ENCODE measurements around the gene SOD1.

SOD1 gene

DNA sequence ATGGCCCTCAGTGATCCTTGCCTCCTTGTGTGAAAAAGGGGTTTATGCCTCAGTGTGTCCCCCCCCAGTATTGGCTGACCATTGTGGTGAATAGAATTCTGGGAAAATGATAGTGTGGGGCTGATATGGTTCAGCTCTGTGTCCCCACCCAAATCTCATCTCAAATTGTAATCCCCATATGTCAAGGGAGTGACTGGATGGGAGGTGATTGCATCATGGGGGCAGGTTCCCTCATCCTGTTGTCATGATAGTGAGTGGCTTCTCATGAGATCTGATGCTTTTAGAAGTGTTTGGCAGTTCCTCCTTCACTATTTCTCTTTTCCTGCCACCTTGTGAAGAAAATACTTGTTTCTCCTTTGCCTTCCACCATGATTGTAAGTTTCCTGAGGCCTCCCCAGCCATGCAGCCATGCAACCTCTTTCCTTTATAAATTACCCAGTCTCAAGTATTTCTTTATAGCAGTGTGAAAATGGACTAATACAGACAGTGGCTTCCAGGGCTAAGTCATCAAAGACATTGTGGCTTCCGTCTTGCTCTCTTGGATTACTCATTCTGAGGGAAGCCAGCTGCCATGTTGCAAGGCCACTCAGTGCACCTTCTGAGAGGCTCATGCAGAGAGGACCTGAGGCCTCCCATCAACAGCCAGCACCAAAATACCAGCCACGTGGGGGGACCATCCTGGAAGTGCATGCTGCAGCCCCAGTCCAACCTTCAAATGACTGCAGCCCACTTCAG is 40.6 kb upstream of the SOD1 start:
- Histone ChIP-seq H3K27me3 (ENCODE audit: insufficient read depth, low read length, poor library complexity) (no peaks in the 10 kb centered on the region), H2BK15ac (replicated peaks; ENCODE audit: low read depth) (no peak overlapping the region), H3K18ac (ENCODE audit: low read length) (no peak overlapping the region), H3K79me2 (ENCODE audit: control insufficient read depth, insufficient read depth, low read length) (no peaks in the 10 kb centered on the region), H3K4me3 (ENCODE audit: low read length) (no peak overlapping the region), H2BK120ac (ENCODE audit: low read depth, low read length) (no peak overlapping the region), H4K8ac (ENCODE audit: low read depth, low read length) (no peak overlapping the region), H2AK5ac (ENCODE audit: low read length) (no peak overlapping the region), H3K27ac (ENCODE audit: low read depth, low read length) (no peak overlapping the region), H3K56ac (ENCODE audit: low read length) (no peak overlapping the region), H3K79me1 (ENCODE audit: low read length) (no peaks in the 10 kb centered on the region), H3K23ac (ENCODE audit: low read length) (no peak overlapping the region), H3K9ac (ENCODE audit: low read length) (no peak overlapping the region), H3K36me3 (ENCODE audit: control insufficient read depth, insufficient read depth, low read length) (no peaks in the 10 kb centered on the region), H2BK5ac (ENCODE audit: low read length) (no peak overlapping the region), H3K4me2 (ENCODE audit: low read length) (no peak overlapping the region), H3K4me1 (ENCODE audit: control insufficient read depth, low read depth, low read length) (no peaks in the 10 kb centered on the region), H4K5ac (ENCODE audit: low read length) (no peak overlapping the region), H3K4ac (ENCODE audit: low read depth, low read length) (no peak overlapping the region)
- DNase-seq, result no peak
- no CpG with 5 or more reads among the region's 2 CpGs for WGBS (ENCODE audit: extremely low coverage, insufficient coverage, low lambda C conversion rate)

DNA sequence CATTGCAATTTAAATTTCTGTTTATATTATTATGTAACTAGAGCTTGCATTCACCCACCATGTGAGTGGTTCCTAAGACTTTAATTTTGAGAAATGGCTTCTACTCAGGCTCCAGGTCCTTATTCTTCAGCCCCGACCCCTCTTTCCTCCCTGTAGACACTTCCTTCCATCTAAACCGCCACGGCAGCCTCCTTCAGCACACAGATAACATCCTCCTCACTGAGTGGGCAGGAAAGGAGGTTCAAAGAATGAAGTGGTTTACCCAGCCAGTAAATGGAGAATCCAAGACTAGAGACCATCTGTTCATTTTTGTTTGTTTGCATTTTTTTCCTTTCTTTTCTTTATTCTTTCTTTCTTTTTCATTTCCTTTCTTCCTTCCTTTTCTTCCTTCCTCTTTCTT is 37.1 kb upstream of the SOD1 start:
- H3K23ac ChIP-seq (ENCODE audit: low read length), result no peak overlapping the region
- no peak overlapping the region for H4K8ac ChIP-seq (ENCODE audit: low read depth, low read length)
- H3K18ac ChIP-seq (ENCODE audit: low read length), result no peak overlapping the region
- no peak overlapping the region for H2BK5ac ChIP-seq (ENCODE audit: low read length)
- H3K27me3 ChIP-seq (ENCODE audit: insufficient read depth, low read length, poor library complexity), result no peaks in the 10 kb centered on the region
- no peak overlapping the region for H3K4me3 ChIP-seq (ENCODE audit: low read length)
- H3K36me3 ChIP-seq (ENCODE audit: control insufficient read depth, insufficient read depth, low read length), result no peaks in the 10 kb centered on the region
- H2BK120ac ChIP-seq (ENCODE audit: low read depth, low read length), result no peak overlapping the region
- H2AK5ac ChIP-seq (ENCODE audit: low read length), result no peak overlapping the region
- no peak overlapping the region for H2BK15ac ChIP-seq (replicated peaks; ENCODE audit: low read depth)
- WGBS (ENCODE audit: extremely low coverage, insufficient coverage, low lambda C conversion rate), result no CpG with 5 or more reads among the region's 3 CpGs
- H3K4ac ChIP-seq (ENCODE audit: low read depth, low read length), result no peak overlapping the region
- H3K56ac ChIP-seq (ENCODE audit: low read length), result no peak overlapping the region
- H3K27ac ChIP-seq (ENCODE audit: low read depth, low read length), result no peak overlapping the region
- H3K4me2 ChIP-seq (ENCODE audit: low read length), result no peak overlapping the region
- H4K5ac ChIP-seq (ENCODE audit: low read length), result no peak overlapping the region
- H3K4me1 ChIP-seq (ENCODE audit: control insufficient read depth, low read depth, low read length), result no peaks in the 10 kb centered on the region
- DNase-seq, result no peak
- no peaks in the 10 kb centered on the region for H3K79me1 ChIP-seq (ENCODE audit: low read length)
- H3K79me2 ChIP-seq (ENCODE audit: control insufficient read depth, insufficient read depth, low read length), result no peaks in the 10 kb centered on the region
- no peak overlapping the region for H3K9ac ChIP-seq (ENCODE audit: low read length)

DNA sequence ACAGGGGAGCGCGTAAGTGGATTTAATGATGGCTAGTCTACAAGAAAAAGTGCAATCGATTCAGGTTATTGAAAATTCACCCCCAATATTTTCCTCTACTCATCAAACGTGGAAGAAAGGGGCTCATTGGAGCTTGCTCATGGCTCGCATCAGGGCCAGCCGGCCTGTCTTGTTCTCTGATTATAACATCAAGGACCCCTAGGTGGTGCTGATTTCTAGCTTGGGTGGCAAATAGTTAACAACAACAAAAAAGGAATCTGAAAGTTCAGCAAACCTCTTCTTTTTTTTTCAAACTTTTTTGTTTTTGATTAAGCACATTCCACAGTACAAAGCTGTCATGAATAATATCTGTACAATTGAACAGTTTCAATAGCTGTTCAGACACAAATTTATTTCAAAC is 35.8 kb upstream of the SOD1 start:
- peak; percentile 32 for DNase-seq
- H3K56ac ChIP-seq (ENCODE audit: low read length), result no peak overlapping the region

DNA sequence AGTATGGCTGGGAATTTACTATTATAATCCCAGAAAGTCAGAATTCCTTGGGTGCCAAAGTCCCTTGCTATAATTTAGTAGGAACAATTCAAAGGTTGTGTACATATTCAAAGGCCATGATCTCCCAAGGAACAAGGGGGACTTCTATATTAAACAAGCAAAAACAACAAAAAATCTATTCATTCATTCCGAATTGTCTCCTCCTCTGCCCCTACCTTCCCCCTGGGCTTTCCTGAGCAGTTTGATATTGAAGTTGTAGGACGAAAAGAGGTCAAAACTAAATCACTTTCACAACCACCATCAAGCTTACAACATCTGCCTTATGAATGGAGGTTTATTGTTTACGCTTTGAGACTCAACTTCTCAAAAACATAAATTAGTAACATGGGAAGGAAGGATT is 35.3 kb upstream of the SOD1 start:
- Histone ChIP-seq H3K27me3 (ENCODE audit: insufficient read depth, low read length, poor library complexity) (no peaks in the 10 kb centered on the region), H3K4me1 (ENCODE audit: control insufficient read depth, low read depth, low read length) (no peaks in the 10 kb centered on the region), H3K23ac (ENCODE audit: low read length) (no peak overlapping the region), H3K56ac (ENCODE audit: low read length) (no peak overlapping the region), H3K18ac (ENCODE audit: low read length) (no peak overlapping the region), H4K5ac (ENCODE audit: low read length) (no peak overlapping the region), H3K4me2 (ENCODE audit: low read length) (no peak overlapping the region), H4K8ac (ENCODE audit: low read depth, low read length) (no peak overlapping the region), H3K79me1 (ENCODE audit: low read length) (no peaks in the 10 kb centered on the region), H2BK15ac (replicated peaks; ENCODE audit: low read depth) (no peak overlapping the region), H2BK120ac (ENCODE audit: low read depth, low read length) (no peak overlapping the region), H3K9ac (ENCODE audit: low read length) (no peak overlapping the region), H3K4me3 (ENCODE audit: low read length) (no peak overlapping the region), H3K4ac (ENCODE audit: low read depth, low read length) (no peak overlapping the region), H3K36me3 (ENCODE audit: control insufficient read depth, insufficient read depth, low read length) (no peaks in the 10 kb centered on the region), H2BK5ac (ENCODE audit: low read length) (no peak overlapping the region), H2AK5ac (ENCODE audit: low read length) (no peak overlapping the region), H3K79me2 (ENCODE audit: control insufficient read depth, insufficient read depth, low read length) (no peaks in the 10 kb centered on the region), H3K27ac (ENCODE audit: low read depth, low read length) (no peak overlapping the region)
- no CpG with 5 or more reads among the region's 3 CpGs for WGBS (ENCODE audit: extremely low coverage, insufficient coverage, low lambda C conversion rate)
- no peak for DNase-seq

More for the DNA sequence above, 35.8 kb upstream of the SOD1 start:
- WGBS (ENCODE audit: extremely low coverage, insufficient coverage, low lambda C conversion rate), result no CpG with 5 or more reads among the region's 6 CpGs
- H4K5ac ChIP-seq (ENCODE audit: low read length), result no peak overlapping the region
- H3K4me1 ChIP-seq (ENCODE audit: control insufficient read depth, low read depth, low read length), result no peaks in the 10 kb centered on the region
- no peaks in the 10 kb centered on the region for H3K79me2 ChIP-seq (ENCODE audit: control insufficient read depth, insufficient read depth, low read length)
- no peak overlapping the region for H2BK15ac ChIP-seq (replicated peaks; ENCODE audit: low read depth)
- no peaks in the 10 kb centered on the region for H3K36me3 ChIP-seq (ENCODE audit: control insufficient read depth, insufficient read depth, low read length)
- H2BK5ac ChIP-seq (ENCODE audit: low read length), result no peak overlapping the region
- H3K79me1 ChIP-seq (ENCODE audit: low read length), result no peaks in the 10 kb centered on the region
- H4K8ac ChIP-seq (ENCODE audit: low read depth, low read length), result no peak overlapping the region
- H2AK5ac ChIP-seq (ENCODE audit: low read length), result no peak overlapping the region
- no peak overlapping the region for H3K9ac ChIP-seq (ENCODE audit: low read length)
- H3K4me3 ChIP-seq (ENCODE audit: low read length), result no peak overlapping the region
- no peak overlapping the region for H3K4ac ChIP-seq (ENCODE audit: low read depth, low read length)
- no peaks in the 10 kb centered on the region for H3K27me3 ChIP-seq (ENCODE audit: insufficient read depth, low read length, poor library complexity)
- H3K18ac ChIP-seq (ENCODE audit: low read length), result no peak overlapping the region
- H3K27ac ChIP-seq (ENCODE audit: low read depth, low read length), result no peak overlapping the region
- no peak overlapping the region for H2BK120ac ChIP-seq (ENCODE audit: low read depth, low read length)
- H3K23ac ChIP-seq (ENCODE audit: low read length), result no peak overlapping the region
- no peak overlapping the region for H3K4me2 ChIP-seq (ENCODE audit: low read length)

DNA sequence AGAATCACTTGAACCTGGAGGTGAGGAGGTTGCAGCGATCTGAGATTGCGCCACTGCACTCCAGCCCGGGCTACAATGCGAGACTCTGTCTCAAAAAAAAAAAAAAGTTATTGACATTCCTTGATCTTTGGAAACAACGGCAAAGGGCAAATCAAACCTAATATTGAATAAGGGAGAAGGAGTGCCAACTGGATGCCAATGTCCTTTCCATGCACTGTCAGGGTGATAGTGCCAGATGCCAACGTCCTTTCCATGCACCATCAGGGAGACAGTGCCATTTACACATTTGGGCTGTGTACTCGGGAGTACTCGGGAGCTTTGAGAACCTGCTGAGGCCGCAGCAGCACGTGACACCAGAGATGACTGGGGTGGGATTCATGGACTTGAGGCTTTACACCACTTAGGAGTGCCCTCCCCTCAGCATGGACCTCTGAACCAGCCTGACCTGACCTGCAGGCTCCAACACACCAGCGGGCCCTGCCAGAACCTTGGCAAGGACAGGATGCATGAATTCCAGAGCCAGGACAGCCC is 34.5 kb upstream of the SOD1 start:
- Histone ChIP-seq H2BK5ac (ENCODE audit: low read length) (no peak overlapping the region), H3K36me3 (ENCODE audit: control insufficient read depth, insufficient read depth, low read length) (no peaks in the 10 kb centered on the region), H4K8ac (ENCODE audit: low read depth, low read length) (no peak overlapping the region), H3K9ac (ENCODE audit: low read length) (no peak overlapping the region), H3K18ac (ENCODE audit: low read length) (no peak overlapping the region), H3K4me2 (ENCODE audit: low read length) (no peak overlapping the region), H3K56ac (ENCODE audit: low read length) (no peak overlapping the region), H3K23ac (ENCODE audit: low read length) (no peak overlapping the region), H3K27ac (ENCODE audit: low read depth, low read length) (no peak overlapping the region), H3K27me3 (ENCODE audit: insufficient read depth, low read length, poor library complexity) (no peaks in the 10 kb centered on the region), H3K4me3 (ENCODE audit: low read length) (no peak overlapping the region), H2AK5ac (ENCODE audit: low read length) (no peak overlapping the region), H3K4ac (ENCODE audit: low read depth, low read length) (no peak overlapping the region), H2BK15ac (replicated peaks; ENCODE audit: low read depth) (no peak overlapping the region), H2BK120ac (ENCODE audit: low read depth, low read length) (no peak overlapping the region), H3K79me2 (ENCODE audit: control insufficient read depth, insufficient read depth, low read length) (no peaks in the 10 kb centered on the region), H3K4me1 (ENCODE audit: control insufficient read depth, low read depth, low read length) (no peaks in the 10 kb centered on the region), H3K79me1 (ENCODE audit: low read length) (no peaks in the 10 kb centered on the region), H4K5ac (ENCODE audit: low read length) (no peak overlapping the region)
- DNase-seq, result no peak
- no CpG with 5 or more reads among the region's 11 CpGs for WGBS (ENCODE audit: extremely low coverage, insufficient coverage, low lambda C conversion rate)

All from mesendoderm (in vitro differentiated cells).